HepG2 (cell line): ENCODE data around the gene PMIS2. TPM values are rescaled to one million over a fixed set of nuclear protein-coding genes. Genes with fewer than 3 reads are reported as not detected.

Experiments
- ATM ChIP-seq: fragments of 450-650 bp; IDR thresholded peaks from 2 replicates; pipeline ENCODE4 v1.7.1; 2017; ENCODE audit warnings: mild to moderate bottlenecking, borderline replicate concordance
- FOXP1 ChIP-seq, 2 experiments: fragments of 450-650 bp in 1 of 2; IDR thresholded peaks; 2 replicates each; pipeline ENCODE4 v1.6.1; 2017 to 2018; ENCODE audit warnings: antibody characterized with exemption in 1 of 2
- HNF4G ChIP-seq, 2 experiments: sonication (generic) in 1 of 2; formaldehyde crosslinking in 1 of 2; IDR thresholded peaks; 2 replicates each; pipeline versions ENCODE4 v1.4.0 to v1.6.1; 2011 to 2020; ENCODE audit warnings: borderline replicate concordance in 2 of 2, low read depth in 2 of 2, mild to moderate bottlenecking in 2 of 2, low read length in 1 of 2, missing genetic modification reagents in 1 of 2, moderate library complexity in 1 of 2
- KDM2A ChIP-seq: sonication (generic); formaldehyde crosslinking; IDR thresholded peaks from 2 replicates; pipeline ENCODE4 v1.4.0; 2020; ENCODE audit warnings: low read depth, missing genetic modification reagents, borderline replicate concordance
- NONO ChIP-seq, 2 experiments: fragments of 450-650 bp in 1 of 2; sonication (generic) in 1 of 2; formaldehyde crosslinking in 1 of 2; IDR thresholded peaks in 1 of 2; conservative IDR thresholded peaks in 1 of 2; 2 replicates each; pipeline versions ENCODE4 v1.6.1 to v1.8.0; 2017 to 2022; ENCODE audit warnings: mild to moderate bottlenecking in 1 of 2, missing genetic modification reagents in 1 of 2, moderate library complexity in 1 of 2
- NR2C2 ChIP-seq: sonication (generic); formaldehyde crosslinking; IDR thresholded peaks from 2 replicates; pipeline ENCODE4 v1.4.0; 2020; ENCODE audit warnings: missing genetic modification reagents, mild to moderate bottlenecking, moderate library complexity, borderline replicate concordance
- RXRB ChIP-seq: IDR thresholded peaks from 2 replicates; pipeline ENCODE4 v1.6.1; 2016; ENCODE audit warnings: borderline replicate concordance, missing genetic modification reagents, missing compliant biosample characterization
- ZNF207 ChIP-seq: fragments of 450-650 bp; IDR thresholded peaks from 2 replicates; pipeline ENCODE4 v1.6.1; 2016; ENCODE audit warnings: antibody characterized with exemption, borderline replicate concordance
- ZNF263 ChIP-seq: sonication (generic); formaldehyde crosslinking; IDR thresholded peaks from 2 replicates; pipeline ENCODE4 v1.4.0; 2020; ENCODE audit warnings: missing genetic modification reagents
- ZNF292 ChIP-seq: sonication (generic); formaldehyde crosslinking; IDR thresholded peaks from 2 replicates; pipeline ENCODE4 v1.8.1; 2022; ENCODE audit warnings: mild to moderate bottlenecking, low read depth, missing genetic modification reagents, borderline replicate concordance
- ZNF318 ChIP-seq: sonication (generic); formaldehyde crosslinking; IDR thresholded peaks from 2 replicates; pipeline ENCODE4 v1.4.0; 2020; ENCODE audit warnings: mild to moderate bottlenecking, missing genetic modification reagents
- ZNF556 ChIP-seq: sonication (generic); formaldehyde crosslinking; IDR thresholded peaks from 2 replicates; pipeline ENCODE4 v1.4.0; 2020; ENCODE audit warnings: mild to moderate bottlenecking, missing genetic modification reagents, borderline replicate concordance
- polyA plus RNA-seq, 8 experiments: library from polyadenylated mRNA; depleted of rRNA in 3 of 8; stranded (reverse) in 7 of 8; unstranded in 1 of 8; fragments of >200 nt; fragmentation: Illumina TruSeq in 4 of 8; extraction: Trizol in 4 of 8; gene quantifications; 2 replicates each; pipeline versions ENCODE4 v1.2.1 to v1.2.3, GENCODE V29; 2011 to 2016; ENCODE audit warnings: low read depth in 4 of 8, missing spikeins in 1 of 8, mixed read lengths in 1 of 8; ENCODE audit not compliant: insufficient read depth in 1 of 8
- total RNA-seq, 5 experiments: library from RNA; depleted of rRNA; stranded (reverse); fragments of >200 nt; fragmentation: Illumina TruSeq; extraction: Trizol; gene quantifications; 2 replicates each; pipeline ENCODE4 v1.2.3, GENCODE V29; 2016; ENCODE audit warnings: low read depth in 1 of 5

The PMIS2 gene
- total and polyA plus RNA-seq, 2 of the 13 experiments (the other 11 are each of a cell fraction or from before 2014, with no cell fraction given), result not detected

GRCh38 chr19:35552534-35553384 is 33.2 kb upstream of the PMIS2 start (continued):
- TF ChIP-seq ZNF318 (0 out of 2 replicates have a peak, but pooled peaks have one; percentile 48), ZNF207 (no peak), KDM2A (CRISPR knock-in tag) (0 out of 2 replicates have a peak, but pooled peaks have one; percentile 28), ZNF263 (CRISPR knock-in tag) (0 out of 2 replicates have a peak, but pooled peaks have one; percentile 22), NONO (IDR thresholded peaks at IDR 0.05) (no peak), NONO (CRISPR knock-in tag; conservative IDR thresholded peaks at IDR 0.05) (peak; percentile 34; the same call in 1 of the 2 replicates), ZNF556 (CRISPR knock-in tag) (0 out of 2 replicates have a peak, but pooled peaks have one; percentile 37), HNF4G (IDR thresholded peaks at IDR 0.05; ENCODE audit: borderline replicate concordance, low read depth, low read length) (no peak), HNF4G (CRISPR knock-in tag; IDR thresholded peaks at IDR 0.05; ENCODE audit: borderline replicate concordance, low read depth) (0 out of 2 replicates have a peak, but pooled peaks have one; percentile 40), NR2C2 (CRISPR knock-in tag) (peak; percentile 90), ATM (no peak), RXRB (CRISPR knock-in tag) (peak; percentile 54; the same call in 1 of the 2 replicates), FOXP1 (IDR thresholded peaks at IDR 0.05) (peak; percentile 29; the same call in 1 of the 2 replicates), FOXP1 (CRISPR knock-in tag; IDR thresholded peaks at IDR 0.05) (no peak), ZNF292 (CRISPR knock-in tag) (peak; percentile 83; the same call in 1 of the 2 replicates)
